Measurements from ENCODE around the gene KIAA1755. TPM values are rescaled to one million over a fixed set of nuclear protein-coding genes. Genes with fewer than 3 reads are reported as not detected.

The KIAA1755 gene
- total RNA-seq, 4 donors from 2014 or later = 1.1 to 3.6 (median 2.1) TPM

DNA sequence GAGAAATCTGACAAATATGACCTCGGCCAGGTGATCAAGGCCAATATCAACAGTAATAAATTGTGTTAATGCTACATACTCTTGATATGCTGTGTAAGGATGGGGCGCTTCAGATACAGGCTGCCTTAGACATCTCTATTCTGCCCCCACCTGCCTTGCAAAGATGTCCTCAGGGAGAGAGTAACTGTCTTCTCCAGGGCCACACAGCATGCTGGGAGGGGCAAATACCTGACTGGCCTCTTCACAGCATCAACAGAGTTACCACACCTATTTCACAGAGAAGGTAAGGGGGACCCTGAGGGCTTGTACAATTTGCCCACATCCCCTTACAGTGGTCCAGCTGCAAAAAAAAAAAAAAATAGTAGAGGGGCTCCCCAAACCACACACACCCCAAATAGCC is 17.2 kb upstream of the KIAA1755 start:
- TF ChIP-seq, protein P1, sequence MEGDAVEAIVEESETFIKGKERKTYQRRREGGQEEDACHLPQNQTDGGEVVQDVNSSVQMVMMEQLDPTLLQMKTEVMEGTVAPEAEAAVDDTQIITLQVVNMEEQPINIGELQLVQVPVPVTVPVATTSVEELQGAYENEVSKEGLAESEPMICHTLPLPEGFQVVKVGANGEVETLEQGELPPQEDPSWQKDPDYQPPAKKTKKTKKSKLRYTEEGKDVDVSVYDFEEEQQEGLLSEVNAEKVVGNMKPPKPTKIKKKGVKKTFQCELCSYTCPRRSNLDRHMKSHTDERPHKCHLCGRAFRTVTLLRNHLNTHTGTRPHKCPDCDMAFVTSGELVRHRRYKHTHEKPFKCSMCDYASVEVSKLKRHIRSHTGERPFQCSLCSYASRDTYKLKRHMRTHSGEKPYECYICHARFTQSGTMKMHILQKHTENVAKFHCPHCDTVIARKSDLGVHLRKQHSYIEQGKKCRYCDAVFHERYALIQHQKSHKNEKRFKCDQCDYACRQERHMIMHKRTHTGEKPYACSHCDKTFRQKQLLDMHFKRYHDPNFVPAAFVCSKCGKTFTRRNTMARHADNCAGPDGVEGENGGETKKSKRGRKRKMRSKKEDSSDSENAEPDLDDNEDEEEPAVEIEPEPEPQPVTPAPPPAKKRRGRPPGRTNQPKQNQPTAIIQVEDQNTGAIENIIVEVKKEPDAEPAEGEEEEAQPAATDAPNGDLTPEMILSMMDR (IDR thresholded peaks at IDR 0.05; ENCODE audit: low read depth) = no peak

DNA sequence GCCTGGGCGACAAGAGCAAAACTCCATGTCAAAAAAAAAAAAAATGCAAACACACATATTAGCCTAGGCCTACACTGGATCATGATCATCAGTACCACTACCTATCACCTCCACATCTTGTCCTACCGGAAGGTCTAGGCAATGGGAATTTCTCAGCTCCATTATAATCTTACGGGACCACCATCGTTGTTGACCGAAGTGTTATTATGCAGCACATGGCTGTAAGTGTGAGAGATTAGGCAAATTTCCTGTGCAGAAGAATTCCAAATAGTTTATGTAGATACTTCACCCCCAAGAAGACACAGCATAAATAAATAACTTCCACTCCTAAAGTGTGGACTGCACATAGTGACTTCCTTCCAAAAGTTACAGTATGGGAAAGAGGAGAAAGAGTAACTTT is 16.8 kb upstream of the KIAA1755 start:
- TF ChIP-seq, protein P1 (IDR thresholded peaks at IDR 0.05; ENCODE audit: low read depth) = no peak

DNA sequence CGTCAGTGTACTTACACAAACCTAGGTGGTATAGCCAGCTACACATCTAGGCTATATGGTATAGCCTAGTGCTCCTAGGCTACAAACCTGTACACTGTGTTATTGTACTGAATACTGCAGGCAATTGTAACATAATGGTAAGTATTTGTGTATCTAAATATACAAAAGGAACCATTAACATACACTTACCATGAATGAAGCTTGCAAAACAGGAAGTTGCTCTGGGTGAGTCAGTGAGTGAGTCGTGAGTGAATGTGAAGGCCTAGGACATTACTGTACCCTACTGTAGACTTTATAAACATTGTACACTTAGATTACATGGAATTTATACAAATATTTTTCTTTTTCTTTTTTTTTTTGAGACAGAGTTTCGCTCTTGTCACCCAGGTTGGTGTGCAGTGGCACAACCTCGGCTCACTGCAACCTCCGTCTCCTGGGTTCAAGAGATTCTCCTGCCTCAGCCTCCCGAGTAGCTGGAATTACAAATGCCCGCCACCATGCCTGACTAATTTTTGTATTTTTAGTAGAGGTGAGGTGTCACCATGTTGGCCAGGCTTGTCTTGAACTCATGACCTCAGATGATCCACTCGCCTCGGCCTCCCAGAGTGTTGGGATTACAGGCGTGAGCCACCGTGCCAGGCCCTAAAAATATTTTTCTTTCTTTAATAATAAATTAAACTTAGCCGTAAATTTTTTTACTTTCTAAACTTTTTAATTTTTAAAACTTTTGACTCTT is 15.4 kb upstream of the KIAA1755 start:
- TF ChIP-seq, protein P1 (IDR thresholded peaks at IDR 0.05; ENCODE audit: low read depth) = no peak

DNA sequence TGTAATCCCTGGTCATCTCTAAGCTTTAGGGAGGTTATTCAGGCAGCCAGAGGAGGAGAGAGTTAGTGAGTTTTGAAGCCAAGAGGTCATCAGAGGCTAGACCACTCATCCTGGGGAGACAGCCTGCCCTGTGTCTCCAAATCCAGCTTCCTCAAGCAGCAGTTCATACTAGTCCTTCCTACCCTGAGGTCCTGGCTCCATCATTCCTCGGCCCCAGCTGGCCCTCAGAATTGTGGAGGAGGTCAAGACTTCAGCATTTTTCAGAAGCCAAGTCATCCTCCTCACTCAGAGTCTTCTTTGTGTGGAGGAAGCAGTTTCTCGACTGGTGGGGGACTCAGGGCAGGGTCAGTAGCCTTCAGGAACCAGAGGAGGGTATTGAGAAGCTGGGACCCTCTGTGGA is 12.4 kb upstream of the KIAA1755 start:
- TF ChIP-seq, protein P1 (IDR thresholded peaks at IDR 0.05; ENCODE audit: low read depth) = no peak

DNA sequence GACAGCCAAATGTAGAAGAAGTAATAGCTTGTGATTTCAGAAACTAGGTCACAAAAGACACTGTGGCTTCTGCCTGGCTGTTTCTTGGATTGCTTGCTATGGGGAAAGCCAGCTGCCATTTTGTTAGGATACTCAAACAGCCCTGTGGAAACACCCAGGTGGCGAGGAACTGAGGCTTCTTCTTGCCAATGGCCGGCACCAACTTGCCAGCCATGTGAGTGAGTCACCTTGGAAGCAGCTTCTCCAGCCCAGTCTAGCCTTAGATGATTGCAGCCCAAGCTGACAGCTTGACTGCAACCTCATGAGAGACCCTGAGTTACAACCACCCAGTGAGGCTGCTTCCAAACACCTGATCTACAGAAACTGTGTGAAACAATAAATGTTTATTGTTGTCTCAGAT is 11.9 kb upstream of the KIAA1755 start:
- TF ChIP-seq, protein P1 (IDR thresholded peaks at IDR 0.05; ENCODE audit: low read depth) = no peak

DNA sequence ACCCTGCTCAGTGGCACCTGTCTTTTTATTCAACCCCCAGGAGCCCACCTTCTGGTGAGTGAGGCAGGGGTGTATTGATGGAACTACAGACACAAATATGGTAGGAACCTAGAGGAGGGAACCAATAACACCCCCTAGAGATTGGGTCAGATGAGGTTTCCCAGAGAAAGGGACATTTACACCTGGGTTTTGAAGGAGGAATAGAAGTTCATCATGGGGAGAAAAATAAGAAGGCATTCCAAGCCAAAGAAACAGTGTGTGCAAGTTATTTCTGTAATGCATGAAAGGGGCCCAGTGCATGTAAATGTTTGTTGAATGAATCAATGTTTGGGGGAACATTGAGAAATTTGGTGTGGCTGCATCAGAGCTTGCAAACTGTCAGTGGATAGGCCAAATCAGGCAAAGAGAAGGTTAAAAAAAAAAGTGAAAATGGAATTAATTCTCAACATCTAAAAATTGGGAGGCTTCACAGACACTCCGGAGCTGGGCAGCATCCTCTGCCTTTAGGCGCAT is 11.1 kb upstream of the KIAA1755 start:
- TF ChIP-seq, protein P1 (IDR thresholded peaks at IDR 0.05; ENCODE audit: low read depth) = no peak

DNA sequence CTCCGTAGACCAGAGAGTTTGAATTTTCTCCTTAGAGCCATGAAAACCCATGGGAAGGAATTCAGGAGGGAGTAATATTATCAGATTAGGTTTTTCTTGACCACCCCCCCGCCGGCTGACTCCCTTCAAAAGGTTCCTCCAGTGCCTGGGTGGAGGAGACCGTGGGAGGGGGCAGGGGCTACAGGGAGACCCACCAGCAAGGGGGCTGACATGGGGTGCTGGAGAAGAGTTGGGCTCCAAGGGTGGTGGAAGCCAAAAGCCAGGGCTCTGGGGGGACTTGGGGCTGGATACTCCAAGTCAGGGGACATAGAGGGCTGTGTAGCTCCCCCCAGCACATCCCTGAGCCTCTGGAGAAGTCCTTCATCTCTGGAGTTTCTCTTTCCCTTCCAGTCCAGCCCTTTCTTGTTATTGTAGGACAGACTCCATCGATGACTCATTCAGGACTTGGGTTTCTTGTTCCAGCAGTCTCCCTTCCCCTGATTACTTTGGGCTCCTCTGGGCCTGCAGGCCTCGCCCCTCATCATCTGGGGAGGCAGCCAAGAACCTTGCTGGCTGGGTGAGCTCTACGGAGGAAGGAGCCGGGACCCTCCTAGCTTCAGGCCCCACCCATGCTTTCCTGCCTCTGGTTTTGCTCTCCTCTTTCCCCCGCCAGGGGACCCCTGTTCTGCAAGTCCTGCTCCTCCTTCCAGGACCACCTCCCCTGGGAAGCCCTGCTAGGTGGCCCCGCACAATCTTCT is 10.5 kb upstream of the KIAA1755 start:
- TF ChIP-seq, protein P1 (IDR thresholded peaks at IDR 0.05; ENCODE audit: low read depth) = no peak
